Fibroblast of lung (primary cell): Measurements from ENCODE around the gene ARFIP1. TPM values are rescaled to one million over a fixed set of nuclear protein-coding genes. Genes with fewer than 3 reads are reported as not detected.
A peak's percentile ranks its signal among the peaks of the same experiment; 100 is the strongest.
"Not testable (repeated sequence)": the region's sequence is repeated elsewhere in the genome, so short reads cannot be mapped to it uniquely, and the experiment has no call there.

Experiments used
- DNase-seq, 2 donors: peaks; one replicate each; pipeline versions ENCODE4 v3.0.0 to v3.0.0-alpha.2; 2010; ENCODE audit warnings: low read depth in 2 of 2
- H2AFZ ChIP-seq: 2 replicates; pipeline ENCODE4 v1.5.1; 2012; ENCODE audit warnings: low read length, control low read depth, inconsistent platforms
- H3K27ac ChIP-seq: 2 replicates; pipeline ENCODE4 v1.5.1; 2011; ENCODE audit warnings: low read length, control low read depth; ENCODE audit not compliant: insufficient read depth
- H3K27me3 ChIP-seq: 2 replicates; pipeline ENCODE4 v1.5.1; 2011; ENCODE audit warnings: mild to moderate bottlenecking, low read length; ENCODE audit not compliant: control insufficient read depth, insufficient read depth
- H3K36me3 ChIP-seq: 2 replicates; pipeline ENCODE4 v1.5.1; 2011; ENCODE audit warnings: low read length; ENCODE audit not compliant: control insufficient read depth, insufficient read depth
- H3K4me1 ChIP-seq: 2 replicates; pipeline ENCODE4 v1.5.1; 2011; ENCODE audit warnings: low read length; ENCODE audit not compliant: control insufficient read depth, insufficient read depth; ENCODE audit errors: extremely low read depth
- H3K4me2 ChIP-seq: 2 replicates; pipeline ENCODE4 v1.5.1; 2011; ENCODE audit warnings: low read length, control low read depth; ENCODE audit not compliant: insufficient read depth; ENCODE audit errors: extremely low read depth
- H3K4me3 ChIP-seq, 4 experiments: fragments of 200-600 bp in 1 of 4; sonication (generic) in 1 of 4; replicated peaks in 1 of 4; 2 replicates each; pipeline ENCODE4 v1.5.1; 2011 to 2016; ENCODE audit warnings: low read length in 4 of 4, low read depth in 3 of 4, mild to moderate bottlenecking in 3 of 4, control low read depth in 2 of 4, inconsistent platforms in 1 of 4, mixed read lengths in 1 of 4; ENCODE audit not compliant: insufficient read depth in 1 of 4; ENCODE audit errors: control extremely low read depth in 1 of 4
- H3K79me2 ChIP-seq: 2 replicates; pipeline ENCODE4 v1.5.1; 2012; ENCODE audit warnings: mild to moderate bottlenecking, low read length, inconsistent platforms; ENCODE audit not compliant: control insufficient read depth, insufficient read depth
- H3K9ac ChIP-seq: 2 replicates; pipeline ENCODE4 v1.5.1; 2011; ENCODE audit warnings: mild to moderate bottlenecking, low read length, control low read depth; ENCODE audit not compliant: insufficient read depth
- H3K9me3 ChIP-seq: 2 replicates; pipeline ENCODE4 v1.5.1; 2012; ENCODE audit warnings: low read depth, low read length; ENCODE audit not compliant: control insufficient read depth, insufficient read depth
- H4K20me1 ChIP-seq: 2 replicates; pipeline ENCODE4 v1.5.1; 2011; ENCODE audit warnings: low read length; ENCODE audit not compliant: control insufficient read depth, insufficient read depth; ENCODE audit errors: extremely low read depth
- CTCF ChIP-seq, 2 donors: IDR thresholded peaks in 1 of 2; conservative IDR thresholded peaks in 1 of 2; 1 replicate in 1 of 2; 2 replicates in 1 of 2; pipeline ENCODE4 v1.5.1; 2011 to 2012; ENCODE audit warnings: low read length in 2 of 2, control low read depth in 1 of 2, inconsistent platforms in 1 of 2, low read depth in 1 of 2, mild to moderate bottlenecking in 1 of 2
- EZH2 ChIP-seq: IDR thresholded peaks from 2 replicates; pipeline ENCODE4 v1.5.1; 2012; ENCODE audit warnings: low read length, control low read depth, mild to moderate bottlenecking; ENCODE audit errors: missing control alignments
- polyA plus RNA-seq, 2 donors: library from polyadenylated mRNA; depleted of rRNA in 1 of 2; stranded (reverse) in 1 of 2; unstranded in 1 of 2; fragments of >200 nt; gene quantifications; 2 replicates each; pipeline ENCODE4 v1.2.1, GENCODE V29; 2011 to 2012; ENCODE audit warnings: missing spikeins in 1 of 2
- total RNA-seq: library from RNA; depleted of rRNA; stranded (reverse); fragments of >200 nt; gene quantifications from 2 replicates; pipeline ENCODE4 v1.2.1, GENCODE V29; 2014

The ARFIP1 gene
- total and polyA plus RNA-seq, 2 donors (not counting 1 experiment from before 2014, with no cell fraction given) = 35.6 to 40.8 TPM

GRCh38 chr4:152896811-152897210 lies 117.1 kb downstream of the ARFIP1 start:
- TF ChIP-seq EZH2 = no peak
- TF ChIP-seq CTCF (conservative IDR thresholded peaks at IDR 0.05 in 1 of 2, IDR thresholded peaks at IDR 0.05 in 1 of 2; ENCODE audit: low read depth in 1 of 2, low read length in 2 of 2) = no peak
- Histone ChIP-seq H3K36me3 (no peaks in the 10 kb centered on the region), H3K79me2 (no peaks in the 10 kb centered on the region), H3K4me3 (no peak overlapping the region), H3K9ac (no peak overlapping the region), H4K20me1 (no peaks in the 10 kb centered on the region), H3K27ac (no peak overlapping the region), H3K4me1 (no peaks in the 10 kb centered on the region), H3K4me2 (no peak overlapping the region), H3K27me3 (no peaks in the 10 kb centered on the region), H2AFZ (no peak overlapping the region), H3K9me3 (no peaks in the 10 kb centered on the region)
- peak; percentile 22 to 55 for DNase-seq

DNA sequence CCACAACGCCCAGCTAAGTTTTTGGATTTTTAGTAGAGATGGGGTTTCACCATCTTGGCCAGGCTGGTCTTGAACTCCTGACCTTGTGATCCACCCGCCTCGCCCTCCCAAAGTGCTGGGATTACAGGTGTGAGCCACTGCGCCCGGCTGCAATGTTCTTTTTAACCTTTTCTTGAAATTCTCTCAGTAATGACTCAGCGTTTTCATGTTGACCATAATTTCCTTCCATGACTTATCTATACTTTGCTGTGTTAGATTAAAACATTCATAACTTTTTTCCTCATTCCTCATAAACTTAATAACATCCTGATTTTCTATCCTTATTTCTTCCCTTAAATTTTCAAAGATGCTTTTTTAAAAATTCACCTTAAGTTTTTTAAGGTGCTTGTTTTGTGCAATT lies 118.4 kb downstream of the ARFIP1 start:
- H2AFZ ChIP-seq, H3K9me3 ChIP-seq, DNase-seq, H3K27ac ChIP-seq, H3K27me3 ChIP-seq, H4K20me1 ChIP-seq, H3K4me3 ChIP-seq, H3K4me1 ChIP-seq, H3K36me3 ChIP-seq, H3K79me2 ChIP-seq, H3K9ac ChIP-seq, H3K4me2 ChIP-seq: not testable (repeated sequence)

DNA sequence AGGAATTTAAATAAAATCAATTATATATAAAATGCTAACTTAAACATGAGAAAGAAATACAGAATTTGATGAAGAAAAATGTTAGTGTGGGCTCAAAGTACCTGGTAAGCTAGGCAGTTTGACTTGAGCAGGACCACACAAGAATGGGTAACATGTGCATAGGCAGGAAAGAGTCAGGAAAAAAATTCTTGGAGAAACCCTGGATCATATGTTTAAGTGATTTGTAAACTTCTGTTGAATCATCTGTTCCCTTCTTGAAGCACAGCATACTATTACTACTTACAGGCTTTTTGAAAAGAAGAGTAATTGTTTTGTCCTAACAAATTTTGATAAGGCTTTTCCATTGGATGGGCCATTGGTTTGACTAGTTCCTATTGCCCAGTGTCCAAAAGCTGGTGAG lies 118.9 kb downstream of the ARFIP1 start:
- Histone ChIP-seq H2AFZ (no peak overlapping the region), H3K9ac (no peak overlapping the region), H3K27ac (no peak overlapping the region), H3K4me2 (no peak overlapping the region), H3K79me2 (no peaks in the 10 kb centered on the region), H3K4me3 (no peak overlapping the region), H4K20me1 (no peaks in the 10 kb centered on the region), H3K27me3 (no peaks in the 10 kb centered on the region), H3K9me3 (no peaks in the 10 kb centered on the region), H3K4me1 (no peaks in the 10 kb centered on the region), H3K36me3 (no peaks in the 10 kb centered on the region)
- TF ChIP-seq EZH2 (no peak), CTCF (conservative IDR thresholded peaks at IDR 0.05 in 1 of 2, IDR thresholded peaks at IDR 0.05 in 1 of 2; ENCODE audit: low read depth in 1 of 2, low read length in 2 of 2) (no peak)
- DNase-seq = no peak
